Nephron progenitor cell (in vitro differentiated cells): ENCODE data around the gene VSNL1.

ENCODE experiments used
- DNase-seq: peaks from one replicate; pipeline ENCODE4 v3.0.0; 2021
- H3K27ac Mint-ChIP-seq: 2 replicates; pipeline ENCODE4 v1.8.0; 2021; ENCODE audit warnings: mild to moderate bottlenecking, moderate library complexity, mixed read lengths
- H3K27me3 Mint-ChIP-seq: 2 replicates; pipeline ENCODE4 v1.8.0; 2021; ENCODE audit warnings: mild to moderate bottlenecking, low read depth, mixed read lengths; ENCODE audit not compliant: poor library complexity
- H3K36me3 Mint-ChIP-seq: 2 replicates; pipeline ENCODE4 v1.8.0; 2021; ENCODE audit warnings: low read depth, mixed read lengths
- H3K4me1 Mint-ChIP-seq: 2 replicates; pipeline ENCODE4 v1.8.0; 2021; ENCODE audit warnings: mixed read lengths
- H3K4me3 Mint-ChIP-seq: 2 replicates; pipeline ENCODE4 v1.8.0; 2021; ENCODE audit warnings: mild to moderate bottlenecking, moderate library complexity, mixed read lengths
- H3K9me3 Mint-ChIP-seq: 2 replicates; pipeline ENCODE4 v1.8.0; 2021; ENCODE audit warnings: mild to moderate bottlenecking, moderate library complexity, mixed read lengths
- CTCF ChIP-seq: fragments of 200-600 bp; sonication (generic); IDR thresholded peaks from 2 replicates; pipeline ENCODE4 v1.5.0; 2021; ENCODE audit warnings: antibody characterized with exemption

The VSNL1 gene

GRCh38 chr2:17637131-17637906 is 96.8 kb downstream of the VSNL1 start:
- Mint-ChIP-seq H3K27ac (no peak overlapping the region), H3K27me3 (peaks cover 5% of the 10 kb centered on the region), H3K9me3 (no peaks in the 10 kb centered on the region), H3K36me3 (peaks cover 6% of the 10 kb centered on the region), H3K4me1 (peaks cover 19% of the 10 kb centered on the region), H3K4me3 (no peak overlapping the region)
- DNase-seq, result no peak
- TF ChIP-seq CTCF, result no peak

GRCh38 chr2:17638196-17638743 is 97.8 kb downstream of the VSNL1 start:
- H3K4me1 Mint-ChIP-seq, result peaks cover 28% of the 10 kb centered on the region
- no peaks in the 10 kb centered on the region for H3K9me3 Mint-ChIP-seq
- peaks cover 2% of the 10 kb centered on the region for H3K27me3 Mint-ChIP-seq
- no peak for DNase-seq
- no peak overlapping the region for H3K4me3 Mint-ChIP-seq
- no peak for TF ChIP-seq CTCF
- H3K27ac Mint-ChIP-seq, result no peak overlapping the region
- peaks cover 16% of the 10 kb centered on the region for H3K36me3 Mint-ChIP-seq

DNA sequence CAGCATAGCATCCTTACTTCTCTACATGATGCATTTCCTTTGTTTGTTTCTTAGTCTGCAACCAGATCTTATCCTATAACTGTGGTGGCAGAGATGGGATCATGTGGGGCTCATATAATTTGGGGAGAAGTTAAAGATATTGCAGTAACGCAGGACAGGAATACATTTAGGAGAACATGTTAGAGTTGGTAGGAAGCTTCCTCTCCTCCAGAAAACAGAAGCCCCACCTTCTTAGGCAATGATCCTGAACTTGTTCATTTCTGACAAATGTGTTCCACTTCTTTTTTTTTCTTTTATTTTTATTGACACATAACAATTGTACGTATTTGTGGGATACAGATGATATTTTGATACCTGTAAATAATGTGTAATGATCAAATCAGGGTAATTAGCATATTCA is 99.9 kb downstream of the VSNL1 start:
- H3K36me3 Mint-ChIP-seq, result peaks cover 17% of the 10 kb centered on the region
- no peaks in the 10 kb centered on the region for H3K9me3 Mint-ChIP-seq
- DNase-seq, result no peak
- H3K4me3 Mint-ChIP-seq, result no peak overlapping the region
- peaks cover 42% of the 10 kb centered on the region for H3K4me1 Mint-ChIP-seq
- no peak overlapping the region for H3K27ac Mint-ChIP-seq
- no peak for TF ChIP-seq CTCF
- peaks cover 2% of the 10 kb centered on the region for H3K27me3 Mint-ChIP-seq

DNA sequence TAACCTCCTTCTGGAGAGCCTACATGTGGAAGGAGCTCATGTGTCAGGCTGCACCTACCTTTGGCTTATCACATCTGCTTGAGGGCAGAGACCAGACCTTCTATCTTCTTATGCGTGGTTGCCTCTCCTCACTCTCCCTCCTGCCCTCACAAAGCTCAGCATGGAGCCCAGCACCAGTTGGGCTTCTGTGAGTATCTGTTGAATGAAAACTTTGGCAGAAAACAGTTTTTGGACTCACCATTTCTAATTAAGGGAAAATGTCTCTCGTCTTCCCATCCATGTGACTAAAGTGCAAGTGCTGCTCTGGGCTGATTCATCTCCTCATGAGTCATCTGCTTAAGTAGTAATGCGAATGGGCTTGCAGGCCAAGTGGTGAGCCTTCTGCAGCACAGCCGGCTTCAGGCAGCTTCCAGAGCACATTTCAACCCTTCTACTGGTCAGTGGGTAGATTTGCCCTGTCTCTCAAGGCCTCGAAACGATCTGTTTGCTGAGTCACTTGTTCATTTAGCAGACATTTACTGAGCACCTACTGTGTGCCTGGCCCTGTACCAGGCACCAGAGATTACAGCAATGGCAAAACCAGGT is 102.6 kb downstream of the VSNL1 start:
- Mint-ChIP-seq H3K4me1 (peaks cover 39% of the 10 kb centered on the region), H3K27me3 (no peaks in the 10 kb centered on the region), H3K9me3 (no peaks in the 10 kb centered on the region), H3K4me3 (no peak overlapping the region), H3K36me3 (peaks cover 17% of the 10 kb centered on the region), H3K27ac (no peak overlapping the region)
- TF ChIP-seq CTCF, result no peak
- DNase-seq, result no peak

DNA sequence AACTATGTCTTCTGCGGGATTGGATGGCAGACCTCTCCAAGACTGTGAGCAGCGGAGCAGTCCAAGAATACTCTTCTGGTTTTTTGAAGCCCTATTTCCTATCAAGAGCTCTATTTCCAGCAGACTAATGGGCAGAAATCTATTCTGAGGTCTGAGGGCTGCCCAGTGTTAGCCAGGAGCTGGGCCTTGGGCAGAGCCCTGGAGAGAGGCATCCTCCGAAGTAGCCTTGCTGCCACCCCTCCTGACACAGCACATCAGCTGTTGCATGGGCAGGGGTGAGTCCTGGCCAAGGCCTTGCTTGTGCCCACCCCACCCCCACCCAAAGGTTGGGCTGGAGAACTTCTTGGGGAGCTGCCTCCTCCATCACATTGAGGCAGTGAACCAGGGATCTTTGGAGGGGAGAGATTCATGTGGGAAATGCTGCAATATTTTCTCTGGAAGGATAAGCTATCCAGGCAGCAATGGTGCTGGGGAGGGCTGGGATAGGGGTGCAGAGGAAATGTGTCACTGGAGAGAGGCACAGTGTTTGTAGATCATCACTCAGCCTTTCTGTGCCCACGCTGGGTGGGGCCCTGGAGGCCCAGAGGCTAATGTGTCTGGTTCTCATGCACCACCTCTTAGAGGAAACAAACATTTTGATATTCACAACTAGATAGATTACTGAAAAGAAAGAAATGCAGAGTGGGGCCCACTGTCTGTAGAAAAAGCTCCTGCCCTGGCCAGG is 104.7 kb downstream of the VSNL1 start:
- Mint-ChIP-seq H3K27ac (peak overlapping the region; percentile 2), H3K4me1 (peaks cover 39% of the 10 kb centered on the region), H3K36me3 (peaks cover 20% of the 10 kb centered on the region), H3K4me3 (no peak overlapping the region), H3K27me3 (no peaks in the 10 kb centered on the region), H3K9me3 (no peaks in the 10 kb centered on the region)
- DNase-seq, result no peak
- TF ChIP-seq CTCF, result no peak
